Immature natural killer cell (primary cell): ENCODE data around the gene DEF6. TPM values are rescaled to one million over a fixed set of nuclear protein-coding genes. Genes with fewer than 3 reads are reported as not detected.
A peak's percentile ranks its signal among the peaks of the same experiment; 100 is the strongest.

Source experiments
- DNase-seq, 3 donors: peaks; one replicate each; pipeline ENCODE4 v3.0.0; 2022; ENCODE audit warnings: mixed read lengths in 1 of 3
- H3K27ac Mint-ChIP-seq, 6 donors: one replicate each; pipeline ENCODE4 v1.8.0; 2020; ENCODE audit warnings: mixed read lengths in 6 of 6, mild to moderate bottlenecking in 5 of 6, inconsistent platforms in 4 of 6, moderate library complexity in 3 of 6
- H3K27me3 Mint-ChIP-seq, 3 donors: one replicate each; pipeline ENCODE4 v1.8.0; 2020 to 2021; ENCODE audit warnings: low read depth in 3 of 3, mild to moderate bottlenecking in 3 of 3, mixed read lengths in 3 of 3, moderate library complexity in 3 of 3, inconsistent platforms in 1 of 3
- H3K36me3 Mint-ChIP-seq, 3 donors: one replicate each; pipeline ENCODE4 v1.8.0; 2020; ENCODE audit warnings: mixed read lengths in 3 of 3, inconsistent platforms in 2 of 3, mild to moderate bottlenecking in 2 of 3
- H3K4me1 Mint-ChIP-seq, 2 donors: one replicate each; pipeline ENCODE4 v1.8.0; 2020; ENCODE audit warnings: inconsistent platforms in 2 of 2, mild to moderate bottlenecking in 2 of 2, mixed read lengths in 2 of 2, moderate library complexity in 1 of 2
- H3K4me3 Mint-ChIP-seq, 5 donors: one replicate each; pipeline ENCODE4 v1.8.0; 2020; ENCODE audit warnings: mild to moderate bottlenecking in 5 of 5, mixed read lengths in 5 of 5, inconsistent platforms in 3 of 5, moderate library complexity in 3 of 5
- H3K9me3 Mint-ChIP-seq, 6 donors: one replicate each; pipeline ENCODE4 v1.8.0; 2020; ENCODE audit warnings: mild to moderate bottlenecking in 6 of 6, mixed read lengths in 6 of 6, inconsistent platforms in 4 of 6, moderate library complexity in 3 of 6
- polyA plus RNA-seq, 3 donors: library from polyadenylated mRNA; unstranded; fragments of 300-500 nt; fragmentation: Illumina TruSeq; gene quantifications; one replicate each; pipeline ENCODE4 v1.2.3, GENCODE V29; 2021

Gene DEF6
- polyA plus RNA-seq = 100 to 1,000 TPM in 1 of 3 donors, 10 to 100 TPM in 2; 90.7 to 226 (median 95.1) TPM

- H3K4me1 Mint-ChIP-seq = peaks cover 46 to 49% of the 10 kb centered on the region in 2 donors
- peaks cover 5 to 19% (median 15%) of the 10 kb centered on the region in 3 donors for H3K36me3 Mint-ChIP-seq
- H3K4me3 Mint-ChIP-seq = peak within 1 kb of the TSS; percentile 80 to 93 (median 83)
- peak within 1 kb of the TSS; percentile 98 to 100 (median 99) for H3K27ac Mint-ChIP-seq
- H3K9me3 Mint-ChIP-seq = no peaks in the 10 kb centered on the region
- DNase-seq = peak; percentile 85 to 88 (median 87)
- H3K27me3 Mint-ChIP-seq = peaks cover 2 to 9% (median 4%) of the 10 kb centered on the region in 3 donors
Observed at GRCh38 chr6:35297601-35298481, at the start of gene DEF6. DEF6 (plus strand) TSS chr6:35297818; CDS start chr6:35297857, 39 bp downstream.

GRCh38 chr6:35248300-35248699 is 49.3 kb upstream of the DEF6 start:
- H3K4me1 Mint-ChIP-seq = peaks cover 0 to 5% of the 10 kb centered on the region in 2 donors
- peak overlapping the region in 4 of 6 donors; percentile 17 to 68 (median 35) for H3K27ac Mint-ChIP-seq
- peaks cover 0 to 11% (median 9%) of the 10 kb centered on the region in 3 donors for H3K36me3 Mint-ChIP-seq
- no peak for DNase-seq
- peaks cover 0 to 5% (median 0%) of the 10 kb centered on the region in 3 donors for H3K27me3 Mint-ChIP-seq
- no peaks in the 10 kb centered on the region for H3K9me3 Mint-ChIP-seq
- H3K4me3 Mint-ChIP-seq = no peak overlapping the region

- H3K9me3 Mint-ChIP-seq = no peaks in the 10 kb centered on the region
- H3K27me3 Mint-ChIP-seq = peaks cover 0 to 5% (median 0%) of the 10 kb centered on the region in 3 donors
- no peak overlapping the region for H3K27ac Mint-ChIP-seq
Observed at GRCh38 chr6:35248965-35249364, 48.7 kb upstream of the DEF6 start.

GRCh38 chr6:35251949-35252348 is 45.7 kb upstream of the DEF6 start:
- no peak for DNase-seq
- Mint-ChIP-seq H3K36me3 (peaks cover 0 to 6% (median 0%) of the 10 kb centered on the region in 3 donors), H3K4me1 (peaks cover 0 to 5% of the 10 kb centered on the region in 2 donors), H3K9me3 (no peaks in the 10 kb centered on the region), H3K27ac (no peak overlapping the region), H3K4me3 (no peak overlapping the region), H3K27me3 (peaks cover 0 to 1% (median 0%) of the 10 kb centered on the region in 3 donors)

More at GRCh38 chr6:35248965-35249364, 48.7 kb upstream of the DEF6 start:
- Mint-ChIP-seq H3K4me1 (peaks cover 0 to 5% of the 10 kb centered on the region in 2 donors), H3K4me3 (no peak overlapping the region), H3K36me3 (peaks cover 0 to 11% (median 9%) of the 10 kb centered on the region in 3 donors)
- DNase-seq = no peak

- Mint-ChIP-seq H3K4me3 (no peak overlapping the region), H3K27me3 (peaks cover 0 to 1% (median 1%) of the 10 kb centered on the region in 3 donors), H3K4me1 (peaks cover 4 to 13% of the 10 kb centered on the region in 2 donors), H3K27ac (no peak overlapping the region), H3K9me3 (no peaks in the 10 kb centered on the region), H3K36me3 (peaks cover 0 to 6% (median 0%) of the 10 kb centered on the region in 3 donors)
- DNase-seq = no peak
Observed at GRCh38 chr6:35253249-35253648, 44.4 kb upstream of the DEF6 start.

GRCh38 chr6:35258336-35258735 is 39.3 kb upstream of the DEF6 start:
- H3K27ac Mint-ChIP-seq = peak overlapping the region; percentile 95 to 99 (median 99)
- peak overlapping the region; percentile 96 to 99 (median 97) for H3K4me3 Mint-ChIP-seq
- no peak for DNase-seq
- no peaks in the 10 kb centered on the region for H3K36me3 Mint-ChIP-seq
- H3K9me3 Mint-ChIP-seq = no peaks in the 10 kb centered on the region
- H3K4me1 Mint-ChIP-seq = peaks cover 45 to 53% of the 10 kb centered on the region in 2 donors
- H3K27me3 Mint-ChIP-seq = peaks cover 8 to 13% (median 12%) of the 10 kb centered on the region in 3 donors

GRCh38 chr6:35258858-35259193 is 38.8 kb upstream of the DEF6 start:
- peak overlapping the region; percentile 96 to 99 (median 97) for H3K4me3 Mint-ChIP-seq
- H3K4me1 Mint-ChIP-seq = peaks cover 50 to 58% of the 10 kb centered on the region in 2 donors
- H3K27me3 Mint-ChIP-seq = peaks cover 8 to 13% (median 12%) of the 10 kb centered on the region in 3 donors
- no peaks in the 10 kb centered on the region for H3K9me3 Mint-ChIP-seq
- peak overlapping the region; percentile 95 to 99 (median 99) for H3K27ac Mint-ChIP-seq
- H3K36me3 Mint-ChIP-seq = no peaks in the 10 kb centered on the region
- no peak for DNase-seq

GRCh38 chr6:35259194-35259947 is 38.2 kb upstream of the DEF6 start, which contains the start of gene ZNF76:
ZNF76 (plus strand) TSS chr6:35259735; CDS start chr6:35281152, 21,417 bp downstream.
- Mint-ChIP-seq H3K27me3 (peaks cover 8 to 13% (median 12%) of the 10 kb centered on the region in 3 donors), H3K4me1 (peaks cover 55 to 63% of the 10 kb centered on the region in 2 donors), H3K9me3 (no peaks in the 10 kb centered on the region), H3K4me3 (peak within 1 kb of the TSS; percentile 96 to 99 (median 97)), H3K36me3 (no peaks in the 10 kb centered on the region), H3K27ac (peak within 1 kb of the TSS; percentile 95 to 99 (median 99))
- DNase-seq = peak; percentile 91 to 93 (median 91)

GRCh38 chr6:35259948-35260590 is 37.5 kb upstream of the DEF6 start:
- H3K27ac Mint-ChIP-seq = peak overlapping the region; percentile 90 to 98 (median 96)
- peak; percentile 75 to 78 (median 77) for DNase-seq
- H3K4me3 Mint-ChIP-seq = peak overlapping the region; percentile 82 to 96 (median 89)
- H3K4me1 Mint-ChIP-seq = peaks cover 62 to 69% of the 10 kb centered on the region in 2 donors
- no peaks in the 10 kb centered on the region for H3K9me3 Mint-ChIP-seq
- H3K27me3 Mint-ChIP-seq = peaks cover 8 to 13% (median 12%) of the 10 kb centered on the region in 3 donors
- no peaks in the 10 kb centered on the region for H3K36me3 Mint-ChIP-seq

- Mint-ChIP-seq H3K4me3 (peak overlapping the region; percentile 82 to 96 (median 89)), H3K27ac (peak overlapping the region; percentile 90 to 98 (median 96)), H3K36me3 (peaks cover 0 to 5% (median 0%) of the 10 kb centered on the region in 3 donors), H3K4me1 (peaks cover 67 to 75% of the 10 kb centered on the region in 2 donors), H3K9me3 (no peaks in the 10 kb centered on the region), H3K27me3 (peaks cover 8 to 13% (median 12%) of the 10 kb centered on the region in 3 donors)
- no peak for DNase-seq
Observed at GRCh38 chr6:35260591-35261570, 36.7 kb upstream of the DEF6 start.

- peaks cover 67 to 77% of the 10 kb centered on the region in 2 donors for H3K4me1 Mint-ChIP-seq
- H3K27ac Mint-ChIP-seq = peak overlapping the region; percentile 89 to 98 (median 92)
- H3K9me3 Mint-ChIP-seq = no peaks in the 10 kb centered on the region
- DNase-seq = no peak
- peak overlapping the region in 2 of 5 donors; percentile 5 to 6 for H3K4me3 Mint-ChIP-seq
- H3K27me3 Mint-ChIP-seq = peaks cover 8 to 12% (median 11%) of the 10 kb centered on the region in 3 donors
- H3K36me3 Mint-ChIP-seq = peaks cover 0 to 6% (median 0%) of the 10 kb centered on the region in 3 donors
Observed at GRCh38 chr6:35262596-35262995, 35.0 kb upstream of the DEF6 start.
